Measurements from ENCODE around the gene C7orf57.
"Not testable (repeated sequence)": the region's sequence is repeated elsewhere in the genome, so short reads cannot be mapped to it uniquely, and the experiment has no call there.

C7orf57 gene

DNA sequence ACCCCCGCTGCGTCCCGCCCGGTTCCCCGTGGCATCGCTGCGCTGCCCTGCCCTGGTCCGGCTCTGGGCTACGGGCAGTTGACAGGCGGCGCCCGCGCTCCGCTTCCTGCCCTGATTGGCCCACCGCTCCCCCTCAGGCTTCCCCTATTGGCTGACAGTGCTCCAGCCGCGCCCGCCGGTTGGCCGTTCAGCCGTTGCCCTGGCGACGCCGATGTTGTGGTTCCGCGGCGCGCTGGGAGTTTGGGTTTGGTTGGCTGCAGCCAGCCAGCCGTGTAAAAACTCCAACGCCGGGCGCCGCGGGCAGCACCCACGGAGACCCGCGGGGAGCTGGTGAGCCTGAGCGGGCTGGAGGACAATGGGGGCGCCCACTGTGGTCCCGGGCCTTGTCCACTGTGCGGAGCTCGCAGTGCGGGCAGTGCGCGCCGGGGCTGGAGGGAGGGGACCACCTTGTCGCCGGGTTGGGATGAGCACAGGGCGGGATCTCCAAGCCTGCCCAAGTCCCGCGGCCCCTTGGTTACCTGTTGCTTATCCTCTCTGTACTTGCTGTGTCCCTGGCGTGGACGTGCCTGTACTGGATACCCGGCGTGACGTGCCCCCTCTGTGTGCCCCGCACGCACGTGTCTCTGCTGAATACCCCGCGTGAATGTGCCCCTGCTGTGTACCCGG lies at the start of gene C7orf57:
TSS of gene C7orf57 (plus strand) at position 243 of the 666 bp plus-strand sequence. CDS start 766 bp downstream, outside the sequence.
- peak; percentile 78 for DNase-seq

DNA sequence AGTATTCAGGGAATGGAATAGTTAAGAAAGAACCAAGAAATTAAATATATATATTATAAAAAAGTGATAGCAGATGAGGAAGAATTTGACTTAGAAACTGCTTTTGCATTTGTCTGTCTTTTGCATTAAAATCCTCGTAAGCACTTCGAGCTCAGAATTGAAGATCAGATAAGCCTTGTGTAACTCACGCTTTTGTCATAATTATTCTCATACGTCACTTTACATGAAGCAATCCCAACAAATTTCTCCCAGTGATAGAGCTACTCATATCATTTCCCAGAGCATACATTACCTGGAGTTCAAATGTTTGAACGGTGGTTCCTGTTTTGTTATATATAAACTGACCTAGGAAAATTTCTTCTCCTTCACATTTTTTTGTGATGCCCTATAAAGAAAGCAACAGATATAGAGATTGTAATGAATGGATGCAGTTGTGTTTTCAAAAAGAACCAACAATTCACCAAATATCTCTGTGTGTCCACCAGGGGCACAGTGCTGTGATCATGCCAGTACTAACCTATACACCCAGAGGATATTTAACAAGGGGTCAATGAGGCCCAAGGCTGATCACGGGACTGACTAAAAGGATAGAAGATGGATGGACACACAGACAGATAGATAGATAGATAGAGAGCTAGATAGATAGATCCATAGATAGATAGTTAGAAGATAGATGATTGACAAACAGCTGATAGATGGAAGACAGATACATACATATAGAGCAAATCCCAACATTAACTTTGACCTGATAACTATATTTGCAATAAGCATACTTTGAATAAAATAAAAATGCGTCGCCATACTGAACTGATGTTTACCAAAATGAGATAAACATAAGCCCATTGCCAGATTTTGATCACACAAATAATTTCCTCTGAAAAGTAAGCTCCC lies 46.6 kb upstream of the C7orf57 start:
- no peak for DNase-seq

DNA sequence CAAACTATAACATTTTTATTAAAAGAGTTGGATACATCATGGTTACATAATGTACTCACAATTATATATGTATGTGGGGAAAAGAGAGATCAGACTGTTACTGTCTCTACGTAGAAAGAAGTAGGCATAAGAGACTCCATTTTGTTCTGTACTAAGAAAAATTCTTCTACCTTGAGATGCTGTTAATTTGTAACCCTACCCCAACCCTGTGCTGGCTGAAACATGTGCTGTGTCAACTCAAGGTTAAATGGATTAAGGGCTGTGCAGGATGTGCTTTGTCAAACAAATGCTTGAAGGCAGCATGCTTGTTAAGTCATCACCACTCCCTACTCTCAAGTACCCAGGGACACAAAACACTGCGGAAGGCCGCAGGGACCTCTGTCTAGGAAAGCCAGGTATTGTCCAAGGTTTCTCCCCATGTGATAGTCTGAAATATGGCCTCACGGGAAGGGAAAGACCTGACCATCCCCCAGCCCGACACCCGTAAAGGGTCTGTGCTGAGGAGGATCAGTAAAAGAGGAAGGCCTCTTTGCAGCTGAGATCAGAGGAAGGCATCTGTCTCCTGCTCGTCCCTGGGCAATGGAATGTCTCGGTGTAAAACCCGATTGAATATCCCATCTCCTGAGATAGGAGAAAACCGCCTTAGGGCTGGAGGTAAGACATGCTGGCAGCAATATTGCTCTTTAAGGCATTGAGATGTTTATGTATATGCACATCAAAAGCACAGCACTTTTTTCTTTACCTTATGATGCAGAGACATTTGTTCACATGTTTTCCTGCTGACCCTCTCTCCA lies 45.5 kb upstream of the C7orf57 start:
- DNase-seq = not testable (repeated sequence)

DNA sequence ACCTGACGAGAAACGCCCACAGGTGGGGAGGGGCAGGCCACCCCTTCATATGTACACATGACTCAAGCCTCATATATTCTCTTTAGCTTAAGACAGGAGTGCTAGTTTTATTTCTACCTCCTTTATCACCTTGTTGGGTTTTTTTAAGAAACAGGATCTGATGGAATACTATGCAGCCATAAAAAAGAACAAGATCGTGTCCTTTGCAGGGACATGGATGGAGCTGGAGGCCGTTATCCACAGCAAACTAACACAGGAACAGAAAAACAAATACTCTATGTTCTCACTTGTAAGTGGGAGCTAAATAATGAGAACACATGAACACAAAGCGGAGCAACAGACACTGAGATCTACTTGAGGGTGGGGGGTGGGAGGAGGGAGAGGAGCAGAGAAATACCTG lies 44.8 kb upstream of the C7orf57 start:
- DNase-seq = no peak

DNA sequence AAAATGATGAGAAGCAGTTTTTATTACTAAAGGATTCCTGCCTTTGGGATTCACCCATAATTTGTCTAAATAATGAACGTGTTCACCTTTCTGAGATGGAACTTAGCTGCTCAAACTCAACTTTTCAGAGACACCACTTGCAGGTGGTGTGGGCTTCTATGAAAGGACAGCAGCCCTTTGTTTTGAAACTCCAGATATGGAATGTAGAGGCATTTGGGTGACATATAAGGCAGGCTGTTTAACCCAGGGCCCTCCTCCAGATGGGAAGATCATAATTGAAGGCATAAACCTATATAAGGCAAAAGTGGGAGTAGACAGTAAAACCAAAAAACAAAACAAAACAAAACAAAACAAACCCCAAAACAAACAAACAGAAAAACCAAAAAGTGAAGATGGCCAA lies 44.1 kb upstream of the C7orf57 start:
- DNase-seq = no peak

DNA sequence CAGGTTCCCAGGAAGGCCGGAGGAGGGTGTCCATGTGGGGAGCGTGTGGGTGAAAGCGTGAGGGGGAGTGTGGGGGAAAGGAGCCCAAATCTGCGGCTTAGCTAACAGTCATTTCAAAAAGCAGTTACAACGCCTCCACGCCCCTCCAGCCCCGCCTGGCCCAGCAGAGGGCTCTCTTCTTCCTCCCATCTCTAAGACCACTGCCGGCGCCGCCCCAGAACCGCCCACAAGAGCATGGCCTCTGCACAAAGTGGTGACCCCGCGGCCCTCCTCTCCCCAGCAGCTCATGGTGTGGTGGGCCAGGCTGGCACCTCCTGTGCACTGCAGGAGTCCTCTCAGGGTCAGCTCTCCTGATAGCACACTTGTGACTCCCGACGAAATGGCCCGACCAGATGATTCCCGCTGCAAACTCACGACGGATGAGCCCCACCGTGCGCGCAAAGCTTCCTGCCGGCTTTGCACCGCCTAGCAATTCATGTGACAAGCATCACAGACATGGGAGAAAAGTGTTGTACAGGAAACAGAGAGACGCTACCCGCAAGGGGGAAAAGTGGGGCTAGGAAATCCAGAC lies 43.5 kb upstream of the C7orf57 start:
- peak; percentile 73 for DNase-seq

DNA sequence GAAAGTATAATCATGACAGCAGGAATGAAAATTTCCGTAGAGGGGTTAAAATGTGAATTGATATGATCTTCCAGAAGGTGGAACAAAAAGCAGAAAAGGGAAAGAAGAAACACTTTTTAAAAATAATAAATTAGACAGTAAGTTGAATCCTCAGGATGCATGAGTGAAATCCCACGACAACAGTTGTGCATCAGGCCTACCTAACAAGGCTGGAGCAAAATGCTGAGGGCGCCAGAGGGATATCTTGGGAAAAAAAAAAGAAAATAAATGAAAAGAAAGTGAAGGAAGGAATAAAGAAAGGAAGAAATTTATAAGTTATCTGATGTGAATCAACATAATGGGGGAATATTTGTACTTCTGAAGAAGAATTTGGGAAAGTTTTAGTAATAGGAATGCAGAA lies 42.9 kb upstream of the C7orf57 start:
- no peak for DNase-seq

DNA sequence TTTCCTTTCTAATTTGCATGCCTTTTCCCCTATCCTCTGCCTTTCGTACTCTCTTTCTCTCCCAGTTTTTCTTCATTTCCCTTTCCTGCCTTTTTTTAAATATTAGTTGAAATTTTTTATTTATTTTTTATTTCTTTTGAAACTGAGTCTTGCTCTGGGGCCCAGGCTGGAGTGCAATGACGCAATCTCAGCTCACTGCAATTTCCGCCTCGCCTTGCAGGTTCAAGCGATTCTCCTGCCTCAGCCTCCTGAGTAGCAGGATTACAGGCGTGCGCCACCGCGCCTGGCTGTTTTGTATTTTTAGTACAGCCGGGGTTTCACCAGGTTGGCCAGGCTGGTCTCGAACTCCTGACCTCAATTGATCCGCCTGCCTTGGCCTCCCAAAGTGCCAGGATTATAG lies 35.9 kb upstream of the C7orf57 start:
- no peak for DNase-seq

DNA sequence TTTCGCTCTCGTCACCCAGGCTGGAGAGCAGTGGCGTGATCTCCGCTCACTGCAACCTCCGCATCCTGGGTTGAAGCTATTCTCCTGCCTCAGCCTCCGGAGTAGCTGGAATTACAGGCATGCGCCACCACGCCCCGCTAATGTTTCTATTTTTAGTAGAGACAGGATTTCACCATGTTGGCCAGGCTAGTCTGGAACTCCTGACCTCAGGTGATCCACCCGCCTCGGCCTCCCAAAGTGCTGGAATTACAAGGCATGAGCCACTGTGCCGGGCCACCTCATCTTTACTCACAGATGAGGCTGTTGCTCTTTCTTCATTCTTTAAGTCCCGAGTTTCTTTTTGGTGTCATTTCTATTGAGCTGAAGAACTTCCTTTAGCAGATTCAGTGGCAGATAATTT lies 35.2 kb upstream of the C7orf57 start:
- not testable (repeated sequence) for DNase-seq

DNA sequence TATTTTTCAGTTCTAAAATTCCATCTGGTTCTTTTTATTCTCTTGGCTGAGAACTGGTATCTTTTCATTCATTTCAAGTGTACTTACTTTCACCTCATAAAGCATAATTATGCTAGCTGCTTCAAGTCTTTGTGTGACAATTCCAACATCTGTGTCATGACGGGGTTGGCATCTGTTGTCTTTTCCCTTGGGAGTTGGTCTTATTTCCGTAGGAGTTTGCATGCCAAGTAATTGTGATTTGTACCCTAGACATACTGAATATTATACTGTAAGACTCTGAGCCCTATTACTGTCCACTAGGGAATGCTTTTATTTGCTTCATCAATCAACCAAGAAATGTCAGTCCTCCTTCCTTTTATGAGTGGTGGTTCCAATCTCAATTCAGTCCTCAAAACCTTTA lies 31.3 kb upstream of the C7orf57 start:
- DNase-seq = no peak

DNA sequence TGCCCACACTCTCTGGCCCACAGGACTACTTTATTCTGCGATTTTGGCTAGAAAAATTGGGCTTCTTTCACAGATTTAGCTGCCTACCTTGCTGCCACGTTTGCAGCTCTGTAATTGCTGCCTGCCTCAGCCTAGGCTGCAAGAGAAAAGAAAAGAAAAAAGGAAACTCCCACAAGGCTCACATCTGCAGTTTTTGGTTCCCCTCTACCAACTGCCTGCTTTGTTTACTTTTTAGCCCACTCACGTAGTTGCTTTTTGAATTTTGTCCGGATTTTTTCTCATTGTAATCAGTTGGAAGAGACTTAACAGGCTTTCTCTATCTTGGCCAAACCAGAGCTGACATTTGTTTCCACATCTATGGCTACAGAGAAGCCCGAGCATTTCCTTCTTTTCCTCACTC lies 30.7 kb upstream of the C7orf57 start:
- DNase-seq = no peak

DNA sequence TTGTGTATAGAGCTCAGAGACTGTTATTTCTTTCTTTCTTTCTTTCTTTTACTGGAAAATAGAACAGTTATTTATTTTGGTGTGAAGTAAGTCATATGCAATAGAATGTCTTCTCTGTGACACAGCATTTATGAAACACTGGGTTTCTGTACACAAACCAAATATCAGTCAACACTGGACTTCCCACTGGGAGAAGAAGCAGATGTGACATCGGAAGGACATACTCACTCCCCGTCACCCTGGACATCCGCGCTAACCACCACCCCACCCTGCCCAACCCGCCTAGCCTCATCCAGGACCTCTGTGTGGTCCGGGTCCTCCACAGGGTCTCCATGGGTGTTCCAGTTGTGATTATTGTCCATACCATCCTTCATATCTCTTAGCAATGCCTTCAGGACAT lies 28.5 kb upstream of the C7orf57 start:
- DNase-seq = no peak

DNA sequence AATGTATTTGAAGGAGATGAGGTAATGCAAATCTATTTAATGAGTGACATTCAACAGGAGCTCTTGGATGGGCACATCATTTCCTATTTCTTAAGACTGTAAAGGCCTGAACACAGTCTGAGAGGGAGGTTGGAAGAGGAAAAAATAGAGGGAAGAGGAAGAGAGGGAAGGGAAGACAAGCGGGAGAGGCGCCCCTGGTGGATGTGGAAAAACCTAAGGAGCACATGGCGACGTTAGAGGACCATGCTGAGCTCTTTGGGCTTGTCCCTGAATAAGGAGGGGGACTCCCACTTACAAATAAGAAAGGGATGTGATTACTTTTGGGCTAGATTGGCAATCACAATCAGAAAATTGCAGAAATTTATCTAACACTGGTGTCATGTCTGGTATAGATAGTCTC lies 26.1 kb upstream of the C7orf57 start:
- no peak for DNase-seq

DNA sequence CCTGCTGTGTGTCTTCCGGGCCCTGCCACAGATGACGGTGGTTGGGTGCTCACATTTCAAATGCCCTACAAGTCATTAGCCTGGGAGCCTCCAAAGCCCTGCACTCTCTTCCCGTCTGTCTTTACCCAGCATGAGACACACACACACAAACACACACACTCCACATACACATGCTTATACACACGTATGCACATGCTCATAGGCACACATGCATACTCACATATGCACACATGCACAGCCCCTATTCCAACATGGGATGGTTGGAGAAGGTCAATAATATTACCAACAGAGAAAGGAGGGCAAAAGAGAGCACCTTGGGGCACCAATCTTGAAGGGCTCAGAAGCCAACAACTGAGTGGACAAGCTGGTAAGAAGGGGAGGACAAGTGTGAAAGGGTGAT lies 25.4 kb upstream of the C7orf57 start:
- no peak for DNase-seq

DNA sequence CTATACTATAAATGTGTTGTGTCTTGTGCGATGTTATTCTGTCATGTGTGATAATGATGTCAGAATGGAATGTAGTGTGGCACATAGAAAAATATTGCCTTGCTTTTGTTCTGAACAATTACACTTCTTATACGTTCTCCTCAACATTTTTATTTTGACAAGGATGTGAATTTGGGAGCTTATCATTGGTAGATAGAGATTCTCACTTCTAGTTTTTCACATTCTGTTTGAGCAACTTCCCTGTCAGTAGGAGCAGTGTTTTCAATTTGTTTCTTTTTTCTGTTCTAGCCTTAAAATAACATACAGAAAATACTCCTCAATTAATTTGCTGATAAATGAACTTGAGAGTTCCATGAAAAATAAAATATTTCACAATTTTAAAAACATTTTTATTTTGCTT lies 24.0 kb upstream of the C7orf57 start:
- DNase-seq = no peak

DNA sequence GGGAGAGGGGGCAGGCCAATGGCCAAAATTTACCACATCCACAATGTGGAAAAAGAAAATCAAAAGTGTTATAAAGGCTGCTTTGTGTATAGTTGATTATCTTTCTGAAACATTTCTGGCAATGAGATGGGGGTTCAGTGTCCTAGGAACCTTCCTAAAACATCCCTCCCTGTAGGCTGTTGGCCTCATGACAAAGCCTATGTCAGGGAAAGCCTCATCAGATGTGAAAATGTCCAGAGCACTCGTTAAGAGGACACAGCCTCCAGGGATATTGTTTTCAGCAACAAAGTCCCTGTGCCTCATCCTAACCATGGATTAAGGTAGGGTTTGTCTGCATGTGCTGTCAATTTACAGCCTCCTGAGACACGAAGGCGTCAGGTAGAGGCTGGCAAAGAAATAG lies 23.4 kb upstream of the C7orf57 start:
- DNase-seq = no peak

DNA sequence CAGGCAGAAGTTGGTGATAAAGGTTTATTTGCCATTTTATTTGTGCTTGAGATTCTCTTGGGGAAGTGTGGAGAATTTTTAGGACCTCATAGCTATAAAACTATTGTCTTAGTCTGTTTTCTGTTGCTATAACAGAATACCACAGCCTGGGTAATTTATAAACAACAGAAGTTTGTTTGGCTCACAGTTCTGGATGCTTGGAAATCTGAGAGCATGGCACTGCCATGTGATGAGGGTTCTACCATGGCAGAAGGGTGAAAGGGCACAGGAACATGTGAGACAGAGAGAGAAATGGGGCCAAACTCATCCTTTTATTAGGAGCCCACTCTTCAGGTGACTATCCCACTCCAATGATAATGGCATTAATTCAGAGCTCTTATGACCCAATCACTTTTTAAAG lies 18.7 kb upstream of the C7orf57 start:
- DNase-seq = no peak

DNA sequence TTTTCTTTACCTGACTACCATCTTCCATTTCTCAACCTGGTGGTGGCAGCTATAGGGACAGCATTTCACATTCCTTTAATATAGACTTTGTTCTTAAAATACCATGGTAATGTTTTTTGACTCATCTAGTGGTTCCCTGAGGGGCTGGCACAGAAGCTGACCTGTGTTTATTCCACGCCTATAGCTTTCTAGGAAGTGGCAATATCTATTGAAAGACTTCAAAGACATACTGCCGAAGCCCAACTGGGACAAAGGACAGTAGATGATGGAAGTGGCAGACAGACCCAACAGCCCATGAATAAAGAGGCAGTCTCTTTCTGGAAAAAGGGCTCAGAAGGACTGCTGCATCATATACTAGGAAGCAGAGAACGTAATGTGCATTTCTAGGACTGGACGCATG lies 17.7 kb upstream of the C7orf57 start:
- no peak for DNase-seq

DNA sequence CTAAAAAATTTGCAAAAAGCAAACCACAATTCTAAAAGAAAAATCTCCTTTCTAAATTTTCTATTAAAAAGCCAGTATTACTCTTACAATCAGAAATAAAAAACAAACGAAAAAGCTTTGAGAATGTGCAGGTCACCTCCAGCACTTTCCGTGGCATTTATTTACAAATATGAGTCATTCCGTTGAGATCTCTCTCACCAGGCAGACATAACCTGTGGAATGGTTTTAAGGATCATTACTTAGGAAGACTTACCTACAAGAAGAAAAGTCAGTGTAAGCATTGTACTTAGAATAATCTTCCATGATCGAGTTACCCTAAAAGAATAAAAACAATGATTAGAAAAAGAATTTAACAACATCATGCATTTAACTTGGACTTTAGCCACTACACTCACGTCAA lies 9.7 kb upstream of the C7orf57 start:
- no peak for DNase-seq

DNA sequence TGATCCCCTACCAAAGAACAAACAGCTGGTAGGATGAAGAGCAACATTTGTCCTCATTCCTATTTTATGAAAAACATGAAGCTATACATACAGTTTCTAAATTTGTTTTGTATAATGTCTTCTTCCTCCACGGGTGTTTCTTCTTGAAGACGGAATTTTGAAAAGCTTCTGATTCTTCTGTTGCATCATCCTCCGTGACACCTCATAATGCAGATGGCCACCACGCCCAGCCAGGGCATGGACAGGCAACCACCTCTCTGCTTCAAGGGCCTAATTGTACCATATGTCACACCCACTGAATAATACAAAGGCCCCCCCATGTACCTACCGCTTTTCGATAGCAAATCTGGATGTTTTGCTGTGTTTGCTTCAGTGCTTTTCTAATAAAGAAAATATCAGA lies 6.4 kb upstream of the C7orf57 start, which contains the start of gene SUN3:
TSS of gene SUN3 (minus strand) at position 170 of the 400 bp plus-strand sequence. CDS start at position 1, 169 bp downstream.
- no peak for DNase-seq

DNA sequence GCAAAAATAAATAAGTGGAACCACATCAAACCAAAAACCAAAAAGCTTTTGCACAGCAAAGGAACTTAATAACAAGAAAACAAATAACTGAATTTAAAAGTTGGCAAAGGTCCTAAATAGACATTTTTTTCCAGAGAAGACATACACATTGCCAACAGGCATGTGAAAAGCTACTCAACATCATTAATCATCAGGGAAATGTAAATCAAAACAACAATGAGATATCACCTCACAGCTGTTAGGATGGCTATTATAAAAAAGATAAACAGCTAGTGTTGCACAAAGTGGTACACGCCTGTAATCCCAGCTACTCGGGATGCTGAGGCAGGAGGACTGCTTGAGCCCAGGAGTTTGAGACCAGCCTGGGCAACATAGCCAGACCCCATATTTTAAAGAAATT lies 4.2 kb upstream of the C7orf57 start:
- no peak for DNase-seq

DNA sequence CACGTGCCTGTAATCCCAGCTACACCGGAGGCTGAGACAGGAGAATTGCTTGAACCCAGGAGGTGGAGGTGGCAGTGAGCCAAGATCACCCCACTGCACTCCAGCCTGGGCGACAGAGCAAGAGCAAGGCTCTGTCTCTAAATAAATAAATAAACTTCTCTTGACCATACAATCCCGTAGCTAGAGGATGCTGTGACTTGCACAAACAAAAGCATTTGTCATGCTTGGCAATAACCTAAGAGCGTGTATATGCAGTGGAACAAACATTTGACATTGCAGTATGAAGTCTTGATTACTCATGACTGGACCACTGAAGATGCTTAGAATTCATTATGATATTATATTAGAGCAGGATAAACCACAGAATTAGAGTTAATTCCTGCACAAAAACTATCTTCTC lies 1.4 kb upstream of the C7orf57 start:
- no peak for DNase-seq

DNA sequence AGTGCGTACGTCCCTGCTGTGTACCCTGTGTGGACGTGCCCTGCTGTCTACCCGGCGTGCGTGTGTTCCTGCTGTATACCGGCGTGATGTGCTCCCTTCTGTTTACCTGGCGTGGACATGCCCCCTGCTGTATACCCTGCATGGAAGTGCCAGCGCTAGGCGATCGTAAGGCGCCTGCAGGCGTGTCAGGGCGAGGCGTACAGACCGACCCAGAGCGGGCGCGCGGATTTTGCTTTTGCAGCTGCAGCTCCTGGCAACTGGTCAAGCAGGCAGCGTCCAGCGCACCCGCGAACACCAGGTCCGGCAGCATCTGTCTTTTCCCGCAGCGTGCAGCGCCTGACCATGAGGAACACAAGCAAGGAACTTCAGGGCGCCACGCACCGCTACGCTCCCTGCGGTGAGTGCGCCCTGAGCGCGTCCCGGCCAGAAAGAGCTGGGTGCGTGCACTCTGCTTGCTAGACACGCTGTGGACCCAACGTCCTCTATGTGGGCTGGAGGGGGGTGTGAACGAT lies 680 bp downstream of the C7orf57 start:
- DNase-seq = no peak

Measured in fibroblast of skin of right quadriceps (primary cell).